HepG2 (cell line): ENCODE measurements around the gene HES2. TPM values are rescaled to one million over a fixed set of nuclear protein-coding genes. Genes with fewer than 3 reads are reported as not detected.
A peak's percentile ranks its signal among the peaks of the same experiment; 100 is the strongest.

Experiments
- ARNT2 ChIP-seq: sonication (generic); formaldehyde crosslinking; IDR thresholded peaks from 2 replicates; pipeline ENCODE4 v1.8.0; 2022; ENCODE audit warnings: mild to moderate bottlenecking, low read depth, missing genetic modification reagents, moderate library complexity
- BCL6 ChIP-seq: IDR thresholded peaks from 2 replicates; pipeline ENCODE4 v1.6.1; 2016; ENCODE audit warnings: missing genetic modification reagents, missing compliant biosample characterization
- CENPBD1 ChIP-seq: sonication (generic); formaldehyde crosslinking; IDR thresholded peaks from 2 replicates; pipeline ENCODE4 v1.8.0; 2022; ENCODE audit warnings: missing genetic modification reagents, low read depth, mild to moderate bottlenecking, borderline replicate concordance
- FOXK1 ChIP-seq: sonication (generic); formaldehyde crosslinking; IDR thresholded peaks from 2 replicates; pipeline ENCODE4 v1.4.0; 2020; ENCODE audit warnings: low read depth, missing genetic modification reagents, borderline replicate concordance
- MED8 ChIP-seq: sonication (generic); formaldehyde crosslinking; IDR thresholded peaks from 2 replicates; pipeline ENCODE4 v1.8.1; 2023; ENCODE audit warnings: mild to moderate bottlenecking, missing genetic modification reagents; ENCODE audit not compliant: insufficient replicate concordance
- NCOA2 ChIP-seq: sonication (generic); formaldehyde crosslinking; IDR thresholded peaks from 2 replicates; pipeline ENCODE4 v1.8.0; 2022; ENCODE audit warnings: inconsistent platforms
- NFYC ChIP-seq: IDR thresholded peaks from 2 replicates; pipeline ENCODE4 v1.6.1; 2016; ENCODE audit warnings: missing genetic modification reagents, missing compliant biosample characterization
- PAX8 ChIP-seq: sonication (generic); formaldehyde crosslinking; IDR thresholded peaks from 2 replicates; pipeline ENCODE4 v1.8.0; 2022; ENCODE audit warnings: mild to moderate bottlenecking, missing genetic modification reagents, borderline replicate concordance
- PHF21A ChIP-seq: sonication (generic); formaldehyde crosslinking; IDR thresholded peaks from 2 replicates; pipeline ENCODE4 v1.5.0; 2020; ENCODE audit warnings: mild to moderate bottlenecking, missing genetic modification reagents
- RBM39 ChIP-seq: fragments of 200-400 bp; formaldehyde crosslinking; IDR thresholded peaks from one replicate; pipeline ENCODE4 v1.6.1; 2018; ENCODE audit warnings: antibody characterized with exemption, mild to moderate bottlenecking, low read depth, low read length; ENCODE audit not compliant: poor library complexity, severe bottlenecking
- TBL1XR1 ChIP-seq: fragments of 150-350 bp; IDR thresholded peaks from 2 replicates; pipeline ENCODE4 v1.6.1; 2014; ENCODE audit warnings: borderline replicate concordance, low read length; ENCODE audit not compliant: partially characterized antibody
- ZBTB7B ChIP-seq: sonication (generic); formaldehyde crosslinking; IDR thresholded peaks from 2 replicates; pipeline ENCODE4 v1.4.0; 2020; ENCODE audit warnings: missing genetic modification reagents
- ZFX ChIP-seq: sonication (generic); formaldehyde crosslinking; IDR thresholded peaks from 2 replicates; pipeline ENCODE4 v1.4.0; 2020; ENCODE audit warnings: mild to moderate bottlenecking, low read depth, missing genetic modification reagents, moderate library complexity
- ZNF138 ChIP-seq: sonication (generic); formaldehyde crosslinking; IDR thresholded peaks from 2 replicates; pipeline ENCODE4 v1.5.0; 2020; ENCODE audit warnings: mild to moderate bottlenecking, low read depth, missing genetic modification reagents
- ZNF446 ChIP-seq: sonication (generic); formaldehyde crosslinking; IDR thresholded peaks from 2 replicates; pipeline ENCODE4 v1.5.0; 2020; ENCODE audit warnings: mild to moderate bottlenecking, missing genetic modification reagents
- ZNF552 ChIP-seq: sonication (generic); formaldehyde crosslinking; IDR thresholded peaks from 2 replicates; pipeline ENCODE4 v1.9.0; 2022; ENCODE audit warnings: missing genetic modification reagents, mild to moderate bottlenecking, borderline replicate concordance
- ZNF558 ChIP-seq: sonication (generic); formaldehyde crosslinking; IDR thresholded peaks from 2 replicates; pipeline ENCODE4 v1.9.0; 2022; ENCODE audit warnings: mild to moderate bottlenecking, missing genetic modification reagents, borderline replicate concordance
- ZNF589 ChIP-seq: sonication (generic); formaldehyde crosslinking; conservative IDR thresholded peaks from 2 replicates; pipeline ENCODE4 v1.8.0; 2022; ENCODE audit warnings: mild to moderate bottlenecking, moderate library complexity, missing genetic modification reagents
- ZNF607 ChIP-seq: sonication (generic); formaldehyde crosslinking; IDR thresholded peaks from 2 replicates; pipeline ENCODE4 v1.5.1; 2020; ENCODE audit warnings: missing genetic modification reagents, mild to moderate bottlenecking, borderline replicate concordance
- ZNF704 ChIP-seq: sonication (generic); formaldehyde crosslinking; IDR thresholded peaks from 2 replicates; pipeline ENCODE4 v1.8.1; 2023; ENCODE audit warnings: mild to moderate bottlenecking, inconsistent platforms, moderate library complexity, missing genetic modification reagents, borderline replicate concordance
- ZNF747 ChIP-seq: sonication (generic); formaldehyde crosslinking; IDR thresholded peaks from 2 replicates; pipeline ENCODE4 v1.8.1; 2023; ENCODE audit warnings: missing genetic modification reagents, mild to moderate bottlenecking, borderline replicate concordance
- ZNF841 ChIP-seq: sonication (generic); formaldehyde crosslinking; IDR thresholded peaks from 2 replicates; pipeline ENCODE4 v1.8.1; 2023; ENCODE audit warnings: missing genetic modification reagents, borderline replicate concordance
- polyA plus RNA-seq, 8 experiments: library from polyadenylated mRNA; depleted of rRNA in 3 of 8; stranded (reverse) in 7 of 8; unstranded in 1 of 8; fragments of >200 nt; fragmentation: Illumina TruSeq in 4 of 8; extraction: Trizol in 4 of 8; gene quantifications; 2 replicates each; pipeline versions ENCODE4 v1.2.1 to v1.2.3, GENCODE V29; 2011 to 2016; ENCODE audit warnings: low read depth in 4 of 8, missing spikeins in 1 of 8, mixed read lengths in 1 of 8; ENCODE audit not compliant: insufficient read depth in 1 of 8
- total RNA-seq, 5 experiments: library from RNA; depleted of rRNA; stranded (reverse); fragments of >200 nt; fragmentation: Illumina TruSeq; extraction: Trizol; gene quantifications; 2 replicates each; pipeline ENCODE4 v1.2.3, GENCODE V29; 2016; ENCODE audit warnings: low read depth in 1 of 5
- TF ChIP-seq, protein P1 (sequence below): sonication (generic); formaldehyde crosslinking; IDR thresholded peaks from 2 replicates; pipeline ENCODE4 v1.8.1; 2023; ENCODE audit warnings: mild to moderate bottlenecking, moderate library complexity, missing genetic modification reagents
- TF ChIP-seq, protein P2 (sequence below): sonication (generic); formaldehyde crosslinking; IDR thresholded peaks from 2 replicates; pipeline ENCODE4 v1.4.0; 2020; ENCODE audit warnings: missing genetic modification reagents

HES2 gene
- total and polyA plus RNA-seq, 2 of the 13 experiments (the other 11 are each of a cell fraction or from before 2014, with no cell fraction given), result 0.11 to 0.17 TPM

GRCh38 chr1:6447016-6447817 is 27.5 kb upstream of the HES2 start (continued):
- TF ChIP-seq ZNF552 (CRISPR knock-in tag) (peak; percentile 58; the same call in 1 of the 2 replicates), NFYC (peak; percentile 16; the same call in 1 of the 2 replicates), TBL1XR1 (no peak), ZNF747 (CRISPR knock-in tag) (peak; percentile 70), MED8 (CRISPR knock-in tag) (peak; percentile 98), BCL6 (CRISPR knock-in tag) (peak; percentile 71), RBM39 (peak; percentile 31), ZNF138 (CRISPR knock-in tag) (no peak), ZFX (CRISPR knock-in tag) (peak; percentile 85), ZNF841 (CRISPR knock-in tag) (peak; percentile 39; the same call in 1 of the 2 replicates), FOXK1 (CRISPR knock-in tag) (peak; percentile 30; the same call in 1 of the 2 replicates), ZNF558 (CRISPR knock-in tag) (peak; percentile 59; the same call in 1 of the 2 replicates), ZNF589 (CRISPR knock-in tag) (peak; percentile 92; the same call in 1 of the 2 replicates), PHF21A (CRISPR knock-in tag) (peak; percentile 98), ZNF607 (CRISPR knock-in tag) (peak; percentile 82; the same call in 1 of the 2 replicates), ZBTB7B (CRISPR knock-in tag) (peak; percentile 98), ZNF446 (CRISPR knock-in tag) (peak; percentile 98), ARNT2 (CRISPR knock-in tag) (peak; percentile 86), PAX8 (CRISPR knock-in tag) (no peak), CENPBD1 (no peak), NCOA2 (CRISPR knock-in tag) (peak; percentile 59; the same call in 1 of the 2 replicates), ZNF704 (peak; percentile 2; the same call in 1 of the 2 replicates)
- TF ChIP-seq, protein P1, sequence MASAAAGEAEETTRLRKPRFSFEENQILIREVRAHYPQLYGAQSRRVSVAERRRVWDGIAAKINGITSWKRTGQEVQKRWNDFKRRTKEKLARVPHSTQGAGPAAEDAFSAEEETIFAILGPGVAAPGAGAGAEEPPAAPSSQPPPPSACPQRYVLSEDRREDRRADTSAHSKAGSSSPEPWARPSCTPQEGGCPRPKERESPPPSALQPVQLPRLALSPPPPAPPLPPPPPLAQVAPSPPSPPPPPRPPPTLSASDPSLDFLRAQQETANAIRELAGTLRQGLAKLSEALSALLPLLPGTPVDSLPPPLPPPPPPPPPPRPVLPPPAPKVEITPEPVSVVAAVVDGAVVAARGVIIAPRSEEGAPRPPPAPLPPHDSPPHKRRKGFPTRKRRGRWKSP, result peak; percentile 76; the same call in 1 of the 2 replicates
- TF ChIP-seq, protein P2, sequence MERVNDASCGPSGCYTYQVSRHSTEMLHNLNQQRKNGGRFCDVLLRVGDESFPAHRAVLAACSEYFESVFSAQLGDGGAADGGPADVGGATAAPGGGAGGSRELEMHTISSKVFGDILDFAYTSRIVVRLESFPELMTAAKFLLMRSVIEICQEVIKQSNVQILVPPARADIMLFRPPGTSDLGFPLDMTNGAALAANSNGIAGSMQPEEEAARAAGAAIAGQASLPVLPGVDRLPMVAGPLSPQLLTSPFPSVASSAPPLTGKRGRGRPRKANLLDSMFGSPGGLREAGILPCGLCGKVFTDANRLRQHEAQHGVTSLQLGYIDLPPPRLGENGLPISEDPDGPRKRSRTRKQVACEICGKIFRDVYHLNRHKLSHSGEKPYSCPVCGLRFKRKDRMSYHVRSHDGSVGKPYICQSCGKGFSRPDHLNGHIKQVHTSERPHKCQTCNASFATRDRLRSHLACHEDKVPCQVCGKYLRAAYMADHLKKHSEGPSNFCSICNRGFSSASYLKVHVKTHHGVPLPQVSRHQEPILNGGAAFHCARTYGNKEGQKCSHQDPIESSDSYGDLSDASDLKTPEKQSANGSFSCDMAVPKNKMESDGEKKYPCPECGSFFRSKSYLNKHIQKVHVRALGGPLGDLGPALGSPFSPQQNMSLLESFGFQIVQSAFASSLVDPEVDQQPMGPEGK, result peak; percentile 100
